A549 (cell line): Measurements from ENCODE around the gene RCE1.

ENCODE experiments used
- JUN ChIP-seq, 2 experiments: fragments of >200 bp; sonication (Bioruptor Twin); formaldehyde crosslinking; IDR thresholded peaks; 2 replicates in 1 of 2; 3 replicates in 1 of 2; pipeline ENCODE4 v1.6.1; 2016 to 2017
- KDM5A ChIP-seq: fragments of 200-600 bp; sonication (generic); IDR thresholded peaks from 2 replicates; pipeline ENCODE4 v1.6.1; 2016; ENCODE audit warnings: antibody characterized with exemption, mild to moderate bottlenecking
- ZFP36 ChIP-seq: fragments of 450-650 bp; IDR thresholded peaks from 2 replicates; pipeline ENCODE4 v1.6.1; 2014; ENCODE audit warnings: borderline replicate concordance; ENCODE audit not compliant: partially characterized antibody
- TF ChIP-seq, protein P1 (sequence below): fragments of >200 bp; sonication (Bioruptor Twin); formaldehyde crosslinking; IDR thresholded peaks from 2 replicates; pipeline ENCODE4 v1.6.1; 2016
- TF ChIP-seq, protein P2 (sequence below): fragments of >200 bp; sonication (Bioruptor Twin); formaldehyde crosslinking; IDR thresholded peaks from 3 replicates; pipeline ENCODE4 v1.5.1; 2016
- TF ChIP-seq, protein P3 (sequence below): IDR thresholded peaks from 2 replicates; pipeline ENCODE4 v1.6.1; 2012; ENCODE audit warnings: low read depth, borderline replicate concordance

DNA sequence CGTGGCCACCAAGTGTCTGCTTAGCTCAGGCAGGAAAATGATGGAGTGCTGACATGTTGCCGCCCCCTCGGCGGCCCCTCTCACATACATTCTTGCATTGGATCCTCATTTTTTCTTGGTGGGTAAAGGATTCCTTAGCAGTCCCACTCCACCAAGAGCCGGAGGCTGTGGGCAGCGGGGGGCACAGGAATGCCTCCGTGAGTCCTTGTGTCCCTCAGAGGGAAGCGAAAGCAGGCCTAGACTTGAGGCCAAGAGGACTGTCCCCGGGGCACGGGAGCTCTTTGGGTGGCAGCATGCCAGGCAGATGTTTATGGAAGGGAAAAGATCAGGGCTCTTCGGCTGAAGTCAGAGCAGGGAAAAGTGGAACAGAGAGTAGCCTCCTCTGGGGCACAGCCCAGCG is 35.2 kb downstream of the RCE1 start:
- TF ChIP-seq, protein P1, sequence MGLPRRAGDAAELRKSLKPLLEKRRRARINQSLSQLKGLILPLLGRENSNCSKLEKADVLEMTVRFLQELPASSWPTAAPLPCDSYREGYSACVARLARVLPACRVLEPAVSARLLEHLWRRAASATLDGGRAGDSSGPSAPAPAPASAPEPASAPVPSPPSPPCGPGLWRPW, result no peak
- TF ChIP-seq, protein P2, sequence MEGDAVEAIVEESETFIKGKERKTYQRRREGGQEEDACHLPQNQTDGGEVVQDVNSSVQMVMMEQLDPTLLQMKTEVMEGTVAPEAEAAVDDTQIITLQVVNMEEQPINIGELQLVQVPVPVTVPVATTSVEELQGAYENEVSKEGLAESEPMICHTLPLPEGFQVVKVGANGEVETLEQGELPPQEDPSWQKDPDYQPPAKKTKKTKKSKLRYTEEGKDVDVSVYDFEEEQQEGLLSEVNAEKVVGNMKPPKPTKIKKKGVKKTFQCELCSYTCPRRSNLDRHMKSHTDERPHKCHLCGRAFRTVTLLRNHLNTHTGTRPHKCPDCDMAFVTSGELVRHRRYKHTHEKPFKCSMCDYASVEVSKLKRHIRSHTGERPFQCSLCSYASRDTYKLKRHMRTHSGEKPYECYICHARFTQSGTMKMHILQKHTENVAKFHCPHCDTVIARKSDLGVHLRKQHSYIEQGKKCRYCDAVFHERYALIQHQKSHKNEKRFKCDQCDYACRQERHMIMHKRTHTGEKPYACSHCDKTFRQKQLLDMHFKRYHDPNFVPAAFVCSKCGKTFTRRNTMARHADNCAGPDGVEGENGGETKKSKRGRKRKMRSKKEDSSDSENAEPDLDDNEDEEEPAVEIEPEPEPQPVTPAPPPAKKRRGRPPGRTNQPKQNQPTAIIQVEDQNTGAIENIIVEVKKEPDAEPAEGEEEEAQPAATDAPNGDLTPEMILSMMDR, result no peak
- no peak for TF ChIP-seq ZFP36
- TF ChIP-seq JUN (IDR thresholded peaks at IDR 0.05), result no peak
- TF ChIP-seq, protein P3, sequence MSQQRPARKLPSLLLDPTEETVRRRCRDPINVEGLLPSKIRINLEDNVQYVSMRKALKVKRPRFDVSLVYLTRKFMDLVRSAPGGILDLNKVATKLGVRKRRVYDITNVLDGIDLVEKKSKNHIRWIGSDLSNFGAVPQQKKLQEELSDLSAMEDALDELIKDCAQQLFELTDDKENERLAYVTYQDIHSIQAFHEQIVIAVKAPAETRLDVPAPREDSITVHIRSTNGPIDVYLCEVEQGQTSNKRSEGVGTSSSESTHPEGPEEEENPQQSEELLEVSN, result no peak
- no peak for TF ChIP-seq KDM5A
